Karpas-422 (cell line): ENCODE measurements around the gene VWF. TPM values are rescaled to one million over a fixed set of nuclear protein-coding genes. Genes with fewer than 3 reads are reported as not detected.

Experiments
- DNase-seq: peaks from one replicate; pipeline ENCODE4 v3.0.0-alpha.2; 2015
- H2AFZ ChIP-seq: fragments of 200-600 bp; sonication (generic); 2 replicates; pipeline ENCODE4 v1.6.1; 2014; ENCODE audit warnings: antibody characterized with exemption, low read length, mixed read lengths
- H3K27ac ChIP-seq: fragments of 200-600 bp; sonication (generic); 2 replicates; pipeline ENCODE4 v1.5.1; 2014; ENCODE audit warnings: mild to moderate bottlenecking, low read length, moderate library complexity
- H3K27me3 ChIP-seq: fragments of 200-600 bp; sonication (generic); 2 replicates; pipeline ENCODE4 v1.6.1; 2014; ENCODE audit warnings: low read length, mixed read lengths
- H3K36me3 ChIP-seq: fragments of 200-600 bp; sonication (generic); 2 replicates; pipeline ENCODE4 v1.6.1; 2014; ENCODE audit warnings: low read length, mixed read lengths; ENCODE audit not compliant: insufficient read depth
- H3K4me1 ChIP-seq: fragments of 200-600 bp; sonication (generic); 2 replicates; pipeline ENCODE4 v1.6.1; 2014; ENCODE audit warnings: mild to moderate bottlenecking, low read length, mixed read lengths
- H3K4me2 ChIP-seq: fragments of 200-600 bp; sonication (generic); 2 replicates; pipeline ENCODE4 v1.6.1; 2014; ENCODE audit warnings: low read length, low read depth, mild to moderate bottlenecking; ENCODE audit not compliant: poor library complexity, severe bottlenecking
- H3K4me3 ChIP-seq: fragments of 200-600 bp; sonication (generic); 2 replicates; pipeline ENCODE4 v1.5.1; 2014; ENCODE audit warnings: mild to moderate bottlenecking, antibody characterized with exemption, low read length, mixed read lengths
- H3K79me2 ChIP-seq: fragments of 200-600 bp; sonication (generic); 2 replicates; pipeline ENCODE4 v1.6.1; 2014; ENCODE audit warnings: mild to moderate bottlenecking, low read length, mixed read lengths
- H3K9ac ChIP-seq: fragments of 200-600 bp; sonication (generic); 2 replicates; pipeline ENCODE4 v1.6.0; 2014; ENCODE audit warnings: low read length
- H3K9me2 ChIP-seq: fragments of 200-600 bp; sonication (generic), shearing (Covaris generic); replicated peaks from 2 replicates; pipeline ENCODE4 v1.6.0; 2014; ENCODE audit warnings: mild to moderate bottlenecking, low read length, moderate library complexity; ENCODE audit not compliant: insufficient read depth
- H3K9me3 ChIP-seq: fragments of 300-700, 200-600 bp; sonication (generic); 2 replicates; pipeline ENCODE4 v1.6.1; 2014; ENCODE audit warnings: low read length, mixed read lengths
- H4K20me1 ChIP-seq: fragments of 200-600 bp; sonication (generic); 2 replicates; pipeline ENCODE4 v1.6.1; 2014; ENCODE audit warnings: mild to moderate bottlenecking, antibody characterized with exemption, low read length, low read depth; ENCODE audit not compliant: insufficient read depth
- total RNA-seq: library from RNA; depleted of rRNA; stranded (reverse); fragments of >200 nt; shearing (Covaris generic); gene quantifications from 2 replicates; pipeline ENCODE4 v1.2.3, GENCODE V29; 2014; ENCODE audit warnings: low replicate concordance

VWF gene
- total RNA-seq, 1 experiment from 2014 or later: not detected

GRCh38 chr12:5948696-5949095, 175.8 kb downstream of the VWF start:
- H3K4me3 ChIP-seq: no peak overlapping the region
- no peak overlapping the region for H3K4me2 ChIP-seq
- H3K9me2 ChIP-seq: no peaks in the 10 kb centered on the region
- no peaks in the 10 kb centered on the region for H4K20me1 ChIP-seq
- no peak overlapping the region for H2AFZ ChIP-seq
- no peaks in the 10 kb centered on the region for H3K36me3 ChIP-seq
- no peak for DNase-seq
- no peak overlapping the region for H3K27ac ChIP-seq
- H3K9ac ChIP-seq: no peak overlapping the region
- no peaks in the 10 kb centered on the region for H3K4me1 ChIP-seq
- no peaks in the 10 kb centered on the region for H3K27me3 ChIP-seq
- no peaks in the 10 kb centered on the region for H3K79me2 ChIP-seq
- H3K9me3 ChIP-seq: no peaks in the 10 kb centered on the region

DNA sequence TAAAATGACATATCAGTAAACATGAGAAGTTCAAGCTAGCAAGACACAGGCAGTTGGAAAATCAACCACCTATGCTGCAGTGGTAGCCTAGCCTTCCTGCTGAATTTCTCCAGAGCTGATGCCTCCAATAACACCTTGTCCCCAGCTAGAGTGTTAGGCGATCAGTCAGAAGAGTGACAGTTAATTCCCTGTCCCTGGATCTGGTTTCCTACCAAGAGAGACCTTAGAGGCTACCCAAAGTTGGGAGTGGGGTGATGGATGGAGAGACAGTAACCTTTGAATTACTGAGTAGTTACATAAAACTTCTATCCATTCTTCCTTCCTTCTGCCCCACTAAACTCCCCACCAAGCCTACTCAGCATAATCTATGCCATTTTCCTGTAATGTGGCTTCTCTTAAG, 177.5 kb downstream of the VWF start:
- no peaks in the 10 kb centered on the region for H3K36me3 ChIP-seq
- H3K9ac ChIP-seq: no peak overlapping the region
- DNase-seq: no peak
- H3K9me2 ChIP-seq: no peaks in the 10 kb centered on the region
- no peak overlapping the region for H3K4me2 ChIP-seq
- no peak overlapping the region for H3K4me3 ChIP-seq
- H2AFZ ChIP-seq: no peak overlapping the region
- H3K79me2 ChIP-seq: no peaks in the 10 kb centered on the region
- H3K27ac ChIP-seq: no peak overlapping the region
- H3K9me3 ChIP-seq: no peaks in the 10 kb centered on the region
- no peaks in the 10 kb centered on the region for H3K27me3 ChIP-seq
- H4K20me1 ChIP-seq: no peaks in the 10 kb centered on the region
- no peaks in the 10 kb centered on the region for H3K4me1 ChIP-seq

DNA sequence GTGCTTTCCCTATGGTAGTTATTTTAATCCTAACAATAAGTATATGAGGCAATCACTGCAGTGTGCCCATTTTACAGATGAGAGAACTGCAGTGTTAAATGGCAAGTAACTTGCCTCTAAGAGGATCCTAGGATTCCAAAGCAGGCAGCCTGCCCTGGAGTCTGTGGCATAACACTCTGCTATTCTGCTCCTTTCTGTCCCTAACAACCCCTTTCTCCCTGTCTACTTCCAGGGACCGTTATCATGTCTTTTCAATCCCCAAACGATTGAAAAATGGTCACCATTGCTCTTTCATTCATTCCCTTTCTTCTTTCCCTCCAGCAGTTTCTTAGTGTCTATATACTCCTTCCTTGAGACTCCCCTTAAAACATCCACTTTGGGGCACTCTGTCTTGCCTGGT, 178.1 kb downstream of the VWF start:
- Histone ChIP-seq H3K27ac (no peak overlapping the region), H2AFZ (no peak overlapping the region), H3K4me3 (no peak overlapping the region), H4K20me1 (no peaks in the 10 kb centered on the region), H3K36me3 (no peaks in the 10 kb centered on the region), H3K4me1 (no peaks in the 10 kb centered on the region), H3K9me2 (no peaks in the 10 kb centered on the region), H3K9me3 (no peaks in the 10 kb centered on the region), H3K27me3 (no peaks in the 10 kb centered on the region), H3K9ac (no peak overlapping the region), H3K79me2 (no peaks in the 10 kb centered on the region), H3K4me2 (no peak overlapping the region)
- peak; percentile 7 for DNase-seq

- Histone ChIP-seq H3K9ac (no peak within 1 kb of the TSS), H2AFZ (no peak within 1 kb of the TSS), H3K36me3 (no peaks in the 10 kb centered on the region), H3K9me3 (no peaks in the 10 kb centered on the region), H3K9me2 (no peaks in the 10 kb centered on the region), H3K4me2 (no peak within 1 kb of the TSS), H3K4me1 (no peaks in the 10 kb centered on the region), H4K20me1 (no peaks in the 10 kb centered on the region), H3K27ac (no peak within 1 kb of the TSS), H3K79me2 (no peaks in the 10 kb centered on the region), H3K27me3 (no peaks in the 10 kb centered on the region), H3K4me3 (no peak within 1 kb of the TSS)
- DNase-seq: peak; percentile 15
These were observed 179.1 kb downstream of the VWF start, which contains the start of gene ANO2 for GRCh38 chr12:5945071-5946008. ANO2 (minus strand) TSS chr12:5945259; CDS start chr12:5945217, 42 bp downstream.

DNA sequence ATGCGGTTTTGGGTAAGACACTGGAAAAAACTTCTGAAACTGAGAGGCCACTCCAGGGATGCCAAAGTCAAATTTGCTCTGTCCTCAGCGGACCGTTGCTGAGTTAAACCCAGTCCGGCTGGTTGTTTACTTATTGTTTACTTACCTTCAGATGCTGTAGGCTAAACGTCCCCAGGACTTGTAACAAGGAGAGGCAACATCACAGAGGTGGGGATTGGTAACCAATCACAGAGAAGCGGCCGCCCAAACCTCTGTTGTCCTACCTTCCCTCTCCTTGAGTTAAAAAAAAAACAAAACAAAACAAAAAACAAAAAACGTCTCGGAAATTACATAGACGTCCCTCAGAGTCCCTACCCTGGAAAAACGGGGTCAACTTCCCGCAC, 179.8 kb downstream of the VWF start:
- no peaks in the 10 kb centered on the region for H4K20me1 ChIP-seq
- H3K36me3 ChIP-seq: no peaks in the 10 kb centered on the region
- no peak for DNase-seq
- no peaks in the 10 kb centered on the region for H3K27me3 ChIP-seq
- no peak overlapping the region for H3K9ac ChIP-seq
- no peaks in the 10 kb centered on the region for H3K9me3 ChIP-seq
- H3K9me2 ChIP-seq: no peaks in the 10 kb centered on the region
- H3K4me2 ChIP-seq: no peak overlapping the region
- H3K27ac ChIP-seq: no peak overlapping the region
- H3K4me1 ChIP-seq: no peaks in the 10 kb centered on the region
- H3K4me3 ChIP-seq: no peak overlapping the region
- H3K79me2 ChIP-seq: no peaks in the 10 kb centered on the region
- H2AFZ ChIP-seq: no peak overlapping the region

DNA sequence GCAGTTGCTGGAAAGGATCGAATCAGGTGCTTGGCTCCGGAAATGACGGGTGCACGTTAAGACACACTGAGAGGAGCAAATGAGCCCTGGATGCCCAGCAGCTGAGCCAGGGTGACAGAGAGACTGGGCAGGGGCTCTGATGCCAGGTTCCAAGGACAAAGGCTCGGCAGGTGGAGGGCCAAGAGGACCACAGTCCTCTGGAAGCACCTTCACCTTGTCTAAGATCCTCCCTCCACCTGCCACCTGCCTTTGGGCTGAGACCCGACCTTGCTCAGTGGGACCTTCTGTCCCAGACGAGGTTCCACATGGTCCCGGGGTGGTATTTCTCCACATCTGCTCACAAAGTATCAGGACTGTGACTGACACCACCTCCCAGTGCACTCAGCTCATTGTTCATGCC, 180.4 kb downstream of the VWF start:
- no peak overlapping the region for H3K4me2 ChIP-seq
- no peaks in the 10 kb centered on the region for H3K4me1 ChIP-seq
- H3K4me3 ChIP-seq: no peak overlapping the region
- DNase-seq: peak; percentile 11
- no peaks in the 10 kb centered on the region for H3K36me3 ChIP-seq
- H4K20me1 ChIP-seq: no peaks in the 10 kb centered on the region
- no peaks in the 10 kb centered on the region for H3K9me2 ChIP-seq
- no peaks in the 10 kb centered on the region for H3K27me3 ChIP-seq
- no peak overlapping the region for H3K9ac ChIP-seq
- H2AFZ ChIP-seq: no peak overlapping the region
- H3K79me2 ChIP-seq: no peaks in the 10 kb centered on the region
- no peaks in the 10 kb centered on the region for H3K9me3 ChIP-seq
- H3K27ac ChIP-seq: no peak overlapping the region

GRCh38 chr12:5941907-5942306, 182.6 kb downstream of the VWF start:
- DNase-seq: no peak
- Histone ChIP-seq H3K36me3 (no peaks in the 10 kb centered on the region), H3K9me3 (no peaks in the 10 kb centered on the region), H3K4me3 (no peak overlapping the region), H3K27ac (no peak overlapping the region), H4K20me1 (no peaks in the 10 kb centered on the region), H3K4me1 (no peaks in the 10 kb centered on the region), H3K9ac (no peak overlapping the region), H2AFZ (no peak overlapping the region), H3K79me2 (no peaks in the 10 kb centered on the region), H3K9me2 (no peaks in the 10 kb centered on the region), H3K4me2 (no peak overlapping the region), H3K27me3 (no peaks in the 10 kb centered on the region)

- no peak for DNase-seq
- no peaks in the 10 kb centered on the region for H3K36me3 ChIP-seq
- H3K9me3 ChIP-seq: no peaks in the 10 kb centered on the region
- H3K79me2 ChIP-seq: no peaks in the 10 kb centered on the region
- H3K4me1 ChIP-seq: no peaks in the 10 kb centered on the region
- no peak overlapping the region for H2AFZ ChIP-seq
- no peak overlapping the region for H3K9ac ChIP-seq
- H3K4me2 ChIP-seq: no peak overlapping the region
- no peak overlapping the region for H3K4me3 ChIP-seq
- H3K27ac ChIP-seq: no peak overlapping the region
- no peaks in the 10 kb centered on the region for H4K20me1 ChIP-seq
- H3K9me2 ChIP-seq: no peaks in the 10 kb centered on the region
- H3K27me3 ChIP-seq: no peaks in the 10 kb centered on the region
These were observed 196.5 kb downstream of the VWF start for GRCh38 chr12:5927732-5928516.
